Stimulated activated effector memory CD8-positive, alpha-beta T cell treated with anti-CD3 and anti-CD28 coated beads, Interleukin-12 subunit alpha, Interleukin-12 subunit beta, amount 100 ng/mL, for 72 hours (primary cell): Measurements from ENCODE around the gene POMGNT1.

Experiments used
- ATAC-seq: fragments of 150-1000 bp; cut with Tn5 transposase; 2 replicates; pipeline ENCODE4 v1.10.0; 2021
- DNase-seq, 2 donors: peaks; one replicate each; pipeline ENCODE4 v3.0.0; 2021 to 2022; ENCODE audit warnings: low spot score in 2 of 2
- H3K27ac Mint-ChIP-seq: one replicate; pipeline ENCODE4 v1.8.0; 2022; ENCODE audit warnings: mild to moderate bottlenecking, mixed read lengths
- H3K36me3 Mint-ChIP-seq: one replicate; pipeline ENCODE4 v1.8.0; 2022; ENCODE audit warnings: mild to moderate bottlenecking, mixed read lengths
- H3K4me1 Mint-ChIP-seq: one replicate; pipeline ENCODE4 v1.8.0; 2022; ENCODE audit warnings: mixed read lengths
- H3K4me3 Mint-ChIP-seq: one replicate; pipeline ENCODE4 v1.8.0; 2022; ENCODE audit warnings: mild to moderate bottlenecking, mixed read lengths
- H3K9me3 Mint-ChIP-seq: one replicate; pipeline ENCODE4 v1.8.0; 2022; ENCODE audit warnings: mixed read lengths

The POMGNT1 gene

GRCh38 chr1:46159516-46159915, 38.7 kb downstream of the POMGNT1 start:
- no peak for ATAC-seq
- H3K4me3 Mint-ChIP-seq = no peak overlapping the region
- H3K9me3 Mint-ChIP-seq = no peaks in the 10 kb centered on the region
- no peaks in the 10 kb centered on the region for H3K4me1 Mint-ChIP-seq
- H3K36me3 Mint-ChIP-seq = no peaks in the 10 kb centered on the region
- no peak overlapping the region for H3K27ac Mint-ChIP-seq
- DNase-seq = no peak

GRCh38 chr1:46158312-46159281, 39.6 kb downstream of the POMGNT1 start:
- Mint-ChIP-seq H3K4me3 (no peak overlapping the region), H3K9me3 (no peaks in the 10 kb centered on the region), H3K36me3 (no peaks in the 10 kb centered on the region), H3K4me1 (no peaks in the 10 kb centered on the region), H3K27ac (no peak overlapping the region)
- DNase-seq = no peak
- no peak for ATAC-seq

GRCh38 chr1:46157916-46158311, 40.3 kb downstream of the POMGNT1 start:
- no peak overlapping the region for H3K4me3 Mint-ChIP-seq
- no peak overlapping the region for H3K27ac Mint-ChIP-seq
- ATAC-seq (no peak), DNase-seq (no peak)
- H3K9me3 Mint-ChIP-seq = no peaks in the 10 kb centered on the region
- no peaks in the 10 kb centered on the region for H3K4me1 Mint-ChIP-seq
- H3K36me3 Mint-ChIP-seq = no peaks in the 10 kb centered on the region

GRCh38 chr1:46153732-46154131, 44.5 kb downstream of the POMGNT1 start:
- Mint-ChIP-seq H3K9me3 (no peaks in the 10 kb centered on the region), H3K4me1 (no peaks in the 10 kb centered on the region)
- no peak for DNase-seq

GRCh38 chr1:46153228-46153627, 45.0 kb downstream of the POMGNT1 start:
- no peak overlapping the region for H3K27ac Mint-ChIP-seq
- H3K4me1 Mint-ChIP-seq = no peaks in the 10 kb centered on the region
- ATAC-seq (no peak), DNase-seq (no peak)
- no peaks in the 10 kb centered on the region for H3K9me3 Mint-ChIP-seq
- H3K4me3 Mint-ChIP-seq = no peak overlapping the region
- H3K36me3 Mint-ChIP-seq = no peaks in the 10 kb centered on the region

More at GRCh38 chr1:46153732-46154131, 44.5 kb downstream of the POMGNT1 start:
- ATAC-seq = no peak
- Mint-ChIP-seq H3K36me3 (no peaks in the 10 kb centered on the region), H3K4me3 (no peak overlapping the region), H3K27ac (no peak overlapping the region)

DNA sequence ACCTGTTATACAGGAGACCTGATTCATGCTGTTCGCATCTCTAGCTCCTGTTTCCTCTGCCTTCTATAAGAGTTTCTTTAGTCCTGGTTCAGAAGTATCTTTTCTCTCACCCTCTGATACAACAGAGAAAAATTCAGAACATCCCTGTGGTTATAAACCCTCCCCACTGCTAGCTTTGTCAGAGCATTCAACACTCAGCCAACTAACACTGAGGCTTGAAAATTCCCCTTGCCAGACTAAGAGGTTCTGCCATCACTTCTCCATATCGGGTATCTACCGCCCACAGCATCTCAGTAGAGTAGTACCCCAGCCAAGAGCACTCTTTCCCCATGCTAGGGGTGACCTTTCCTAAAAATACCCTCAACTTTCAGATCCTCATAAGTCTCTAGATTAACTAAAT, 46.2 kb downstream of the POMGNT1 start:
- no peak overlapping the region for H3K4me3 Mint-ChIP-seq
- H3K4me1 Mint-ChIP-seq = no peaks in the 10 kb centered on the region
- no peaks in the 10 kb centered on the region for H3K9me3 Mint-ChIP-seq
- no peak for DNase-seq
- no peak for ATAC-seq
- no peak overlapping the region for H3K27ac Mint-ChIP-seq
- H3K36me3 Mint-ChIP-seq = no peaks in the 10 kb centered on the region

DNA sequence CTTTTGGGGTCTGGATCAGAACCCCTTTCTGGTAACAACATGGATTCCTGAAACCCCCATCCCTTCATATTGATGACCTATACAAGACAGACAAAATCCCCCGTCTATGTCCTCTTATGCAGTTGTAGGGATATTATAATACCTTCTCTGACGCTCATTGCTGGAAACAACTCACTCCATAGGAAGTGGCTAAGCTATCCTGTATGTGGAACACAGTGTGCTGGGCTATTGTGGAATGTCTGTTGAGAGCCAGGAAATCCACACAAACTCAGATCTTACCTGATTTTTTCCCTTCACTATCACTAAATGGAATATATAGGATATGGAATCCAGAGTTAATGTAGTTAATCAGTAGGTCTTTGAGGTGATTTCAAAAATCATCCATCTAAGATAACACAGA, 48.1 kb downstream of the POMGNT1 start:
- ATAC-seq (no peak), DNase-seq (no peak)
- no peak overlapping the region for H3K27ac Mint-ChIP-seq
- no peaks in the 10 kb centered on the region for H3K9me3 Mint-ChIP-seq
- no peaks in the 10 kb centered on the region for H3K4me1 Mint-ChIP-seq
- H3K36me3 Mint-ChIP-seq = no peaks in the 10 kb centered on the region
- H3K4me3 Mint-ChIP-seq = no peak overlapping the region

DNA sequence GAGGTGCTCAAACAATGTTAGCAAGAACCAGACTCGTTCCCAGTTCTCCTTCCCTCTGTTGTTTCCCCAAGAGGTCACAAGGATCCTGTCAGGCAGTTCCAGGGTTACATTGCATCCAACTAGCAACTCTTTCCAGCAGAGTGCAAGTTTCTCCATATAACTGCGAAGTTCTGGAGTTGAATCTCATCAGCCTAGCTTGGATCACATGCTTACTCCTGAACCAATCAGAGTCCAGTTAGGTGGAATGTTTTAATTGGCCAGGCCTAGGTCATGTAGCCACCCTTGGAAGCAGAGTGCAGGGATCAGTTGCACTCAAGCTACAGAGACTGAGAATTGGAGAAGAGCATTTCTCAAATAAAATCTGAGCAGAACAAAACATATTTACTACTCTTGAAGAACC, 49.9 kb downstream of the POMGNT1 start:
- ATAC-seq (no peak), DNase-seq (no peak)
- Mint-ChIP-seq H3K27ac (no peak overlapping the region), H3K4me1 (no peaks in the 10 kb centered on the region), H3K36me3 (no peaks in the 10 kb centered on the region), H3K9me3 (no peaks in the 10 kb centered on the region), H3K4me3 (no peak overlapping the region)
